ENCODE measurements around the gene POLR3H. TPM values are rescaled to one million over a fixed set of nuclear protein-coding genes. Genes with fewer than 3 reads are reported as not detected.

The POLR3H gene
- total and polyA plus RNA-seq, 7 donors = 13.1 to 28.6 (median 18.4) TPM

DNA sequence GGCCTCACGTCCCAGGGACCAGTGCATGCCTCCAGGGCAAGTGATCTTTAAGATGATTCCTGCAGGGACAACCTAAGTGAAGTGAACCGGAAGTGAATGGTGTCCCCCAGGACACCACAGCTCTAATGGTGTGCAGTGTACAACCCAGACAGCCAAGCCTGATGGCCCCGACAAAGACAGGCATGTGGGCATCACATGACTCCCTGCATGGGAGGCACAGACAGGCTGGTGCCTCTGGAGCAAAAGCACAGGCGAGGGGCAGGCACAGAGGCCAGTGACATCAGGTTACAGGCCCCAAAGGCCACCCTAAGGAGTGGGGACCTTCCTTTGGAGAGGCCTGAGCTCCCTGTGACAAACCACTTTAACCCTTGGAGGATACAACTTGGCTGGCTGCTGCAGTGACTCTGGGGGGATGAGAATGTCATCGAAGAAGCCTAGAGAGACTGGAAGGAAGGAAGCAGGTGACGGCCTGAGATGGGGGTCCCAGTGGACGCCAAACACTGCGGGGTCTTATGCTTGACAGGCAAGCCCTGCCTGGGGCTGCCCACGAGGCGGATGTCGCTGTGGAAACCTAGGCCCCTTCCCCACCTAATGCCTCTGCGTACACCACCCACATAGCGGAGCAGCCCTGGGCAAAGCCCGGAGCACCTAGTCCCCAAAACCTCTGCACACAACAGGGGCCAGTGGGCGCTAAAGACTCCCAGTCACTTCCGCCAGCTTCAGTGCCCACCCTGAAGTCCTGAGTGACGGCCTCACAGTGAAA, 12.4 kb downstream of the POLR3H start:
- Histone ChIP-seq H3K9me3 (no peaks in the 10 kb centered on the region), H3K4me1 (no peaks in the 10 kb centered on the region), H3K27ac (peak overlapping the region; percentile 23), H3K27me3 (ENCODE audit: insufficient read depth in 3 of 3, low read length in 2 of 3) (no peaks in the 10 kb centered on the region), H3K36me3 (ENCODE audit: insufficient read depth in 1 of 2, low read depth in 1 of 2) (peaks cover 6 to 70% of the 10 kb centered on the region in 2 donors), H3K4me3 (no peak overlapping the region)
- TF ChIP-seq, protein P1, sequence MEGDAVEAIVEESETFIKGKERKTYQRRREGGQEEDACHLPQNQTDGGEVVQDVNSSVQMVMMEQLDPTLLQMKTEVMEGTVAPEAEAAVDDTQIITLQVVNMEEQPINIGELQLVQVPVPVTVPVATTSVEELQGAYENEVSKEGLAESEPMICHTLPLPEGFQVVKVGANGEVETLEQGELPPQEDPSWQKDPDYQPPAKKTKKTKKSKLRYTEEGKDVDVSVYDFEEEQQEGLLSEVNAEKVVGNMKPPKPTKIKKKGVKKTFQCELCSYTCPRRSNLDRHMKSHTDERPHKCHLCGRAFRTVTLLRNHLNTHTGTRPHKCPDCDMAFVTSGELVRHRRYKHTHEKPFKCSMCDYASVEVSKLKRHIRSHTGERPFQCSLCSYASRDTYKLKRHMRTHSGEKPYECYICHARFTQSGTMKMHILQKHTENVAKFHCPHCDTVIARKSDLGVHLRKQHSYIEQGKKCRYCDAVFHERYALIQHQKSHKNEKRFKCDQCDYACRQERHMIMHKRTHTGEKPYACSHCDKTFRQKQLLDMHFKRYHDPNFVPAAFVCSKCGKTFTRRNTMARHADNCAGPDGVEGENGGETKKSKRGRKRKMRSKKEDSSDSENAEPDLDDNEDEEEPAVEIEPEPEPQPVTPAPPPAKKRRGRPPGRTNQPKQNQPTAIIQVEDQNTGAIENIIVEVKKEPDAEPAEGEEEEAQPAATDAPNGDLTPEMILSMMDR (IDR thresholded peaks at IDR 0.05) = no peak
- WGBS, 3 donors = 78 to 83% (median 80%) methylated on average over 17 of the region's 17 CpGs
- DNase-seq (no peak), ATAC-seq (peak in 2 of 4 donors; percentile 4)
- intact Hi-C loops (cut with DNase I) = no loop called here

DNA sequence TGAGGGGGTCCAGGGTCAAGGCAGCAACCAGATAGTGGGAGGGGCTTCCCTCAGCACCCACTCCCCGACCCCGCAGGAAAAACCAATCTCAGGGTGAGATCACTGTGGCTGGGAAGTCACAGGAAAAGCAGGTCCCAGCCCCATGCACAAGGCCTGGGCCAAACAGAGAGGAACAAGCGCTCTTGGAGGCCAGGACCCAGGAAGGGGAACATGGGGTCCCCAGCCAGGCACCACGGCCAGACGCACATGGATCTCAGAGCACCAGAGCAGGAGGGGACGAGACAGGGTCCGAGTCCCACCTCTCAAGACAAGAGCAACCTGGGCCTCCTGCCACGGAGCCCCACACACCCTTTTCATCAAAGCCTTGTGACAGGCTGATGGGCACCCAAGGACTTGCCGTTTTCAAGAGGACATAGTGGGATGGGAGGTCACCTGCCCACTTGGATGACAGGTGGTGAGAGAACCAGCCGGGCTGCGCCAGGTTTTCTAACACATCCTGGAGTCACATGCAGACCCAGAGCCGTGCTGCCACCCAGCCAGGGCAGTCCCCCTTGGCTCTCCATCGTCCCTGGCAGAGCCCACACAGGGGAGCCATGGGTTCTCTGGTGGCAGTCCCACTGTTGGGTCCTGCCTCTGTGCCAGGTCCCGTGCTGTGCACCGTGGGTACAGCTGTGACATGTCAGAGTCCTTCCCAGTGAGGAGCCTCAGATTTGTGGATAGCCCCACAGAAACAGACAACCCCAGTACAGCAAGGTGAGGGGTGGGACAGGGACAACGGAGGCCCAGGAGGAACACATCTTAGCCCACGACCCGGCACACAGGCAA, 13.2 kb downstream of the POLR3H start:
- H3K27me3 ChIP-seq (ENCODE audit: insufficient read depth in 3 of 3, low read length in 2 of 3) = no peaks in the 10 kb centered on the region
- DNase-seq (no peak), ATAC-seq (no peak)
- no peaks in the 10 kb centered on the region for H3K9me3 ChIP-seq
- no peak overlapping the region for H3K4me3 ChIP-seq
- H3K36me3 ChIP-seq (ENCODE audit: insufficient read depth in 1 of 2, low read depth in 1 of 2) = peaks cover 9 to 78% of the 10 kb centered on the region in 2 donors
- 63 to 76% (median 64%) methylated on average over 18 of the region's 18 CpGs for WGBS, 3 donors
- TF ChIP-seq, protein P1 (IDR thresholded peaks at IDR 0.05) = no peak
- intact Hi-C loops (cut with DNase I) = no loop called here
- H3K4me1 ChIP-seq = peaks cover 6% of the 10 kb centered on the region
- H3K27ac ChIP-seq = peak overlapping the region; percentile 23

DNA sequence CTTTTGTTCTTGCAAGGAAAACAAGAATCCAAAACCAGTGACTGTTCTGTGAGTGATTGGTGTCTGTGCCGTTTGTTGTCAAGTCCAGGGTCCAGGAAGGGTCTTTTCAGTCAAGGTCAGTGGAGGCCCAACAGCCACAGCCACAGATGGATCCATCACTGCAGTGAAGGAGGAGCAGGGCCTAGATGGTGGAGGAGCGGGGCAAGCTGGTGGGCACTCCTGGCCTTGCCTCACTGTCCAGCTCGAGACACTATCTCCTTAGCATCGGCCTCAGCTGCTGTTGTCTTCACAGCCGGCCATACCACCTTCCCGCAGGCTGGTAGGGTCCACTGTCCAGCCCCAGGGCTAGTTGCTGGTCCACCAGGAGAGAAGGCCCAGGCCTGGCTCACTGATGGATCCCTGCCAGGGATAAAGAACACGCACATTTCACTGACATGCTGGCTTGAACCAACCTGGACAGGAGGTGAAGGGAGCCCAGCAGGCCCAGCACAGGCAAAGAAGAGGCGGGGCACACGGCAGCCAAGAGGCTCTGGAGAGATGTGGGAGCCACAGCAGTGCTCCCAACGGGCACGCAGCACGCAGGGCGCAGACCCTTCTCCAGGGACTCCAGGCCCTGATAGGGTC, 15.2 kb downstream of the POLR3H start:
- DNase-seq (no peak), ATAC-seq (no peak)
- H3K4me1 ChIP-seq = peaks cover 16% of the 10 kb centered on the region
- intact Hi-C loops (cut with DNase I) = loop anchor here in 1 of 2 donors (10.0 kb wide), 1 partner anchor 204 kb away; no protein-coding TSS in a partner anchor
- peaks cover 15 to 89% of the 10 kb centered on the region in 2 donors for H3K36me3 ChIP-seq (ENCODE audit: insufficient read depth in 1 of 2, low read depth in 1 of 2)
- H3K4me3 ChIP-seq = no peak overlapping the region
- H3K27ac ChIP-seq = no peak overlapping the region
- TF ChIP-seq, protein P1 (IDR thresholded peaks at IDR 0.05) = no peak
- H3K27me3 ChIP-seq (ENCODE audit: insufficient read depth in 3 of 3, low read length in 2 of 3) = no peaks in the 10 kb centered on the region
- 66 to 77% (median 69%) methylated on average over 13 of the region's 13 CpGs for WGBS, 3 donors
- H3K9me3 ChIP-seq = no peaks in the 10 kb centered on the region

DNA sequence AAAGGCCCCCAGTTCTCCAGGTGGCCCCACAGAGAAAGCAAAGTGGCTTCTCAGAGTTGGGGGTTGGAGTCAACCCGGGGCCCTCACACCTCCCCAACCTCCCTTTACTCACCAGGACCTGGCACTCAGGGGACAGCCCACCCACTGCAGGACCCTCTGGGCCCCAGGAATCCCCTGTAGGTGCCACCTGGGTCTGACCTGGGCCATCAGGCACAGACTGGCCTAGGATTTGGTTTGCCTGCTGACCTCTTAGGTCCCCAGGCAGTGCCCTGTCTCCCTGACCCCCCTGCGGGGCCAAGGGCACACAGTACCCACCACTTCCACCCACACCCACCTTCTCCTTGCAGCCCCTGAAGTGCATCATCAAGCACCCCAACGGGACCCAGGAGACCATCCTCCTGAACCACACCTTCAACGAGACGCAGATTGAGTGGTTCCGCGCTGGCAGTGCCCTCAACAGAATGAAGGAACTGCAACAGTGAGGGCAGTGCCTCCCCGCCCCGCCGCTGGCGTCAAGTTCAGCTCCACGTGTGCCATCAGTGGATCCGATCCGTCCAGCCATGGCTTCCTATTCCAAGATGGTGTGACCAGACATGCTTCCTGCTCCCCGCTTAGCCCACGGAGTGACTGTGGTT, 16.0 kb downstream of the POLR3H start:
- H3K9me3 ChIP-seq = no peaks in the 10 kb centered on the region
- peaks cover 17 to 97% of the 10 kb centered on the region in 2 donors for H3K36me3 ChIP-seq (ENCODE audit: insufficient read depth in 1 of 2, low read depth in 1 of 2)
- H3K27ac ChIP-seq = peak overlapping the region; percentile 23
- no peak for ATAC-seq
- no peaks in the 10 kb centered on the region for H3K27me3 ChIP-seq (ENCODE audit: insufficient read depth in 3 of 3, low read length in 2 of 3)
- intact Hi-C loops (cut with DNase I) = loop anchor here in 1 of 2 donors (10.0 kb wide), 1 partner anchor 203 kb away; no protein-coding TSS in a partner anchor
- H3K4me3 ChIP-seq = no peak overlapping the region
- TF ChIP-seq, protein P1 (IDR thresholded peaks at IDR 0.05) = no peak
- H3K4me1 ChIP-seq = peaks cover 24% of the 10 kb centered on the region
- no peak for DNase-seq
- WGBS, 3 donors = 61 to 79% (median 63%) methylated on average over 16 of the region's 16 CpGs

All from psoas muscle (tissue), 8 donors.